Natural killer cell (primary cell): ENCODE measurements around the gene SLC44A3. TPM values are rescaled to one million over a fixed set of nuclear protein-coding genes. Genes with fewer than 3 reads are reported as not detected.
A peak's percentile ranks its signal among the peaks of the same experiment; 100 is the strongest.

Experiments used
- ATAC-seq, 3 donors: fragments of 150-1000 bp in 2 of 3; fragments of 200-7000 bp in 1 of 3; cut with Tn5 transposase; 1 replicate in 1 of 3; 2 replicates in 2 of 3; pipeline ENCODE4 v1.10.0; 2021; ENCODE audit warnings: mild to moderate bottlenecking in 2 of 3, moderate library complexity in 2 of 3
- DNase-seq, 2 donors: peaks; one replicate each; pipeline versions ENCODE4 v3.0.0 to v3.0.0-alpha.2; 2013 to 2021; ENCODE audit warnings: mixed read lengths in 1 of 2
- H3K27ac ChIP-seq: one replicate; pipeline ENCODE4 v1.5.1; 2013; ENCODE audit warnings: mild to moderate bottlenecking, low read length
- H3K27me3 ChIP-seq: one replicate; pipeline ENCODE4 v1.6.1; 2013; ENCODE audit warnings: low read length; ENCODE audit not compliant: control insufficient read depth, insufficient read depth
- H3K36me3 ChIP-seq: one replicate; pipeline ENCODE4 v1.6.1; 2013; ENCODE audit warnings: low read length; ENCODE audit not compliant: control insufficient read depth, insufficient read depth
- H3K4me1 ChIP-seq: one replicate; pipeline ENCODE4 v1.6.1; 2013; ENCODE audit warnings: low read length; ENCODE audit not compliant: control insufficient read depth, insufficient read depth
- H3K4me3 ChIP-seq: one replicate; pipeline ENCODE4 v1.5.1; 2013; ENCODE audit warnings: low read length
- H3K9me3 ChIP-seq: one replicate; pipeline ENCODE4 v1.6.1; 2013; ENCODE audit warnings: low read length; ENCODE audit not compliant: control insufficient read depth, insufficient read depth
- H3K27ac Mint-ChIP-seq, 2 donors: one replicate each; pipeline ENCODE4 v1.8.0; 2022; ENCODE audit warnings: mild to moderate bottlenecking in 2 of 2, mixed read lengths in 2 of 2, moderate library complexity in 1 of 2
- H3K27me3 Mint-ChIP-seq, 2 donors: one replicate each; pipeline ENCODE4 v1.8.0; 2022; ENCODE audit warnings: low read depth in 2 of 2, mixed read lengths in 2 of 2
- H3K36me3 Mint-ChIP-seq: one replicate; pipeline ENCODE4 v1.8.0; 2022; ENCODE audit warnings: mixed read lengths
- H3K4me1 Mint-ChIP-seq, 2 donors: one replicate each; pipeline ENCODE4 v1.8.0; 2022; ENCODE audit warnings: mixed read lengths in 2 of 2
- H3K4me3 Mint-ChIP-seq: one replicate; pipeline ENCODE4 v1.8.0; 2022; ENCODE audit warnings: mild to moderate bottlenecking, moderate library complexity, mixed read lengths
- H3K9me3 Mint-ChIP-seq, 2 donors: one replicate each; pipeline ENCODE4 v1.8.0; 2022; ENCODE audit warnings: mixed read lengths in 2 of 2
- CTCF ChIP-seq: fragments of 200-600 bp; IDR thresholded peaks from one replicate; pipeline ENCODE4 v1.8.0; 2022; ENCODE audit warnings: antibody characterized with exemption
- WGBS: methylation state at CpG from one replicate; pipeline ENCODE4 v1.1.7; 2013; ENCODE audit warnings: missing lambda C conversion rate; ENCODE audit not compliant: insufficient coverage; 5-methylcytosine and 5-hydroxymethylcytosine counted together
- intact Hi-C: fragments of 100-400 bp; cut with micrococcal nuclease; formaldehyde crosslinking; loops from one replicate; pipeline ENCODE4 v1.14.2; 2022
- total RNA-seq, 4 donors: library from RNA; stranded (reverse); fragments of 120-200 nt in 1 of 4; gene quantifications; one replicate each; pipeline versions ENCODE4 v1.2.3 to v1.2.4, GENCODE V29; 2013 to 2022

The SLC44A3 gene
- total RNA-seq, 3 donors from 2014 or later (not counting 1 experiment from before 2014, with no cell fraction given) = 0.58 TPM; not detected in 2

GRCh38 chr1:94820936-94821335 is 779 bp downstream of the SLC44A3 start:
- H3K27ac Mint-ChIP-seq = no peak overlapping the region
- no peak for DNase-seq
- Histone ChIP-seq H3K27ac (no peak overlapping the region), H3K27me3 (peaks cover 29% of the 10 kb centered on the region), H3K4me1 (peaks cover 10% of the 10 kb centered on the region), H3K9me3 (no peaks in the 10 kb centered on the region), H3K36me3 (no peaks in the 10 kb centered on the region), H3K4me3 (no peak overlapping the region)
- H3K9me3 Mint-ChIP-seq = no peaks in the 10 kb centered on the region
- intact Hi-C loops = no loop called here
- ATAC-seq = no peak
- peak overlapping the region; percentile 72 for H3K4me3 Mint-ChIP-seq
- H3K36me3 Mint-ChIP-seq = no peaks in the 10 kb centered on the region
- WGBS = 62% methylated on average over 6 of the region's 7 CpGs
- H3K4me1 Mint-ChIP-seq = peaks cover 0 to 5% of the 10 kb centered on the region in 2 donors
- peaks cover 19 to 29% of the 10 kb centered on the region in 2 donors for H3K27me3 Mint-ChIP-seq
- TF ChIP-seq CTCF = no peak

- 87% methylated on average over 9 of the region's 9 CpGs for WGBS
- no peak for ATAC-seq
- Histone ChIP-seq H3K4me1 (peaks cover 10% of the 10 kb centered on the region), H3K9me3 (no peaks in the 10 kb centered on the region), H3K27me3 (peaks cover 29% of the 10 kb centered on the region), H3K36me3 (no peaks in the 10 kb centered on the region), H3K4me3 (no peak overlapping the region), H3K27ac (no peak overlapping the region)
- Mint-ChIP-seq H3K4me3 (no peak overlapping the region), H3K4me1 (peaks cover 0 to 5% of the 10 kb centered on the region in 2 donors), H3K27me3 (peaks cover 22 to 29% of the 10 kb centered on the region in 2 donors), H3K9me3 (no peaks in the 10 kb centered on the region), H3K36me3 (no peaks in the 10 kb centered on the region), H3K27ac (no peak overlapping the region)
- TF ChIP-seq CTCF = no peak
- no peak for DNase-seq
- intact Hi-C loops = no loop called here
These were observed 1.6 kb downstream of the SLC44A3 start for GRCh38 chr1:94821636-94822305.

GRCh38 chr1:94823116-94823515 is 3.0 kb downstream of the SLC44A3 start:
- 92% methylated on average over 3 of the region's 3 CpGs for WGBS
- Mint-ChIP-seq H3K27me3 (peaks cover 29% of the 10 kb centered on the region in 2 donors), H3K4me1 (peaks cover 0 to 5% of the 10 kb centered on the region in 2 donors), H3K36me3 (no peaks in the 10 kb centered on the region), H3K27ac (no peak overlapping the region), H3K9me3 (no peaks in the 10 kb centered on the region), H3K4me3 (no peak overlapping the region)
- intact Hi-C loops = no loop called here
- Histone ChIP-seq H3K36me3 (no peaks in the 10 kb centered on the region), H3K27ac (no peak overlapping the region), H3K9me3 (no peaks in the 10 kb centered on the region), H3K27me3 (peaks cover 29% of the 10 kb centered on the region), H3K4me1 (peaks cover 10% of the 10 kb centered on the region), H3K4me3 (no peak overlapping the region)
- ATAC-seq = no peak
- no peak for TF ChIP-seq CTCF
- DNase-seq = no peak

GRCh38 chr1:94825936-94826335 is 5.8 kb downstream of the SLC44A3 start:
- Mint-ChIP-seq H3K4me1 (peaks cover 0 to 3% of the 10 kb centered on the region in 2 donors), H3K27ac (no peak overlapping the region), H3K27me3 (peaks cover 27 to 29% of the 10 kb centered on the region in 2 donors), H3K4me3 (no peak overlapping the region), H3K36me3 (no peaks in the 10 kb centered on the region), H3K9me3 (no peaks in the 10 kb centered on the region)
- intact Hi-C loops = no loop called here
- WGBS = 82% methylated on average over 2 of the region's 2 CpGs
- Histone ChIP-seq H3K4me3 (no peak overlapping the region), H3K36me3 (no peaks in the 10 kb centered on the region), H3K4me1 (no peaks in the 10 kb centered on the region), H3K9me3 (no peaks in the 10 kb centered on the region), H3K27ac (no peak overlapping the region), H3K27me3 (peaks cover 14% of the 10 kb centered on the region)
- DNase-seq (no peak), ATAC-seq (no peak)
- TF ChIP-seq CTCF = no peak
